H9 (cell line): ENCODE results near the gene RPS24. TPM values are rescaled to one million over a fixed set of nuclear protein-coding genes. Genes with fewer than 3 reads are reported as not detected.

Experiments used
- DNase-seq: peaks from one replicate; pipeline ENCODE4 v3.0.0-alpha.2; 2017
- H2AFZ ChIP-seq: one replicate; pipeline ENCODE4 v1.6.1; 2013; ENCODE audit warnings: mild to moderate bottlenecking, low read length, control low read depth, moderate library complexity
- H2AK5ac ChIP-seq: 2 replicates; pipeline ENCODE4 v1.6.1; 2013; ENCODE audit warnings: low read length, control low read depth, mixed read lengths; ENCODE audit not compliant: insufficient read length
- H2BK120ac ChIP-seq: one replicate; pipeline ENCODE4 v1.6.1; 2013; ENCODE audit warnings: low read depth, mild to moderate bottlenecking, low read length, control low read depth, inconsistent platforms; ENCODE audit not compliant: poor library complexity, severe bottlenecking
- H2BK12ac ChIP-seq: 2 replicates; pipeline ENCODE4 v1.6.1; 2013; ENCODE audit warnings: low read length, control low read depth, mixed read lengths, low read depth; ENCODE audit not compliant: insufficient read length
- H2BK15ac ChIP-seq: 2 replicates; pipeline ENCODE4 v1.6.1; 2013; ENCODE audit warnings: low read depth, low read length, control low read depth
- H2BK20ac ChIP-seq: one replicate; pipeline ENCODE4 v1.6.1; 2013; ENCODE audit warnings: low read depth, mild to moderate bottlenecking, low read length, control low read depth, inconsistent platforms; ENCODE audit not compliant: poor library complexity, severe bottlenecking
- H2BK5ac ChIP-seq: 2 replicates; pipeline ENCODE4 v1.6.1; 2013; ENCODE audit warnings: low read length, control low read depth, mixed read lengths; ENCODE audit not compliant: insufficient read length
- H3K14ac ChIP-seq: 2 replicates; pipeline ENCODE4 v1.6.1; 2013; ENCODE audit warnings: low read length, control low read depth; ENCODE audit not compliant: insufficient read depth
- H3K18ac ChIP-seq: 2 replicates; pipeline ENCODE4 v1.6.1; 2013; ENCODE audit warnings: low read depth, mild to moderate bottlenecking, mixed read lengths, low read length, control low read depth; ENCODE audit not compliant: insufficient read length
- H3K23ac ChIP-seq: 2 replicates; pipeline ENCODE4 v1.6.1; 2013; ENCODE audit warnings: low read length, control low read depth, mixed read lengths, low read depth; ENCODE audit not compliant: insufficient read length
- H3K23me2 ChIP-seq: 2 replicates; pipeline ENCODE4 v1.6.1; 2013; ENCODE audit warnings: low read depth, mild to moderate bottlenecking, mixed read lengths, low read length, control low read depth; ENCODE audit not compliant: insufficient read length, poor library complexity, severe bottlenecking
- H3K27ac ChIP-seq: 2 replicates; pipeline ENCODE4 v1.5.1; 2013; ENCODE audit warnings: low read length, control low read depth, mixed read lengths, low read depth; ENCODE audit not compliant: insufficient read length
- H3K27me3 ChIP-seq: 2 replicates; pipeline ENCODE4 v1.6.1; 2013; ENCODE audit warnings: low read length, control low read depth, inconsistent platforms; ENCODE audit not compliant: insufficient read depth
- H3K4ac ChIP-seq: 2 replicates; pipeline ENCODE4 v1.6.1; 2013; ENCODE audit warnings: low read depth, mild to moderate bottlenecking, control low read depth, inconsistent platforms, low read length, moderate library complexity
- H3K4me1 ChIP-seq: 2 replicates; pipeline ENCODE4 v1.6.1; 2013; ENCODE audit warnings: low read length, control low read depth, inconsistent platforms; ENCODE audit not compliant: insufficient read depth
- H3K4me2 ChIP-seq: 2 replicates; pipeline ENCODE4 v1.6.1; 2013; ENCODE audit warnings: low read length, control low read depth, mixed read lengths; ENCODE audit not compliant: insufficient read length, insufficient read depth
- H3K56ac ChIP-seq: 2 replicates; pipeline ENCODE4 v1.6.1; 2013; ENCODE audit warnings: low read depth, mild to moderate bottlenecking, mixed read lengths, low read length, control low read depth; ENCODE audit not compliant: insufficient read length
- H3K79me1 ChIP-seq: 2 replicates; pipeline ENCODE4 v1.6.1; 2013; ENCODE audit warnings: low read depth, mild to moderate bottlenecking, moderate library complexity, low read length, control low read depth, inconsistent platforms; ENCODE audit not compliant: insufficient read depth, poor library complexity, severe bottlenecking
- H3K79me2 ChIP-seq: 2 replicates; pipeline ENCODE4 v1.6.1; 2013; ENCODE audit warnings: low read length, control low read depth, inconsistent platforms; ENCODE audit not compliant: insufficient read depth
- H3K9ac ChIP-seq: 2 replicates; pipeline ENCODE4 v1.6.1; 2013; ENCODE audit warnings: low read length, control low read depth, mixed read lengths; ENCODE audit not compliant: insufficient read length; ENCODE audit errors: extremely low read depth
- H3K9me3 ChIP-seq: one replicate; pipeline ENCODE4 v1.6.1; 2013; ENCODE audit warnings: low read depth, low read length, inconsistent platforms; ENCODE audit not compliant: control insufficient read depth
- H3T11ph ChIP-seq: one replicate; pipeline ENCODE4 v1.6.1; 2013; ENCODE audit warnings: mild to moderate bottlenecking, low read length, control low read depth, inconsistent platforms
- H4K20me1 ChIP-seq: one replicate; pipeline ENCODE4 v1.6.1; 2013; ENCODE audit not compliant: control insufficient read depth, insufficient read length, insufficient read depth
- H4K5ac ChIP-seq: 2 replicates; pipeline ENCODE4 v1.6.1; 2013; ENCODE audit warnings: low read depth, mild to moderate bottlenecking, mixed read lengths, low read length, control low read depth; ENCODE audit not compliant: insufficient read length
- H4K8ac ChIP-seq: replicated peaks from 2 replicates; pipeline ENCODE4 v1.6.1; 2013; ENCODE audit warnings: low read length, control low read depth, mixed read lengths, low read depth; ENCODE audit not compliant: insufficient read length
- H4K91ac ChIP-seq: 2 replicates; pipeline ENCODE4 v1.6.1; 2013; ENCODE audit warnings: low read depth, mild to moderate bottlenecking, moderate library complexity, mixed read lengths, low read length, control low read depth; ENCODE audit not compliant: insufficient read length
- H3K27ac Mint-ChIP-seq, 3 experiments: 2 replicates in 2 of 3; 3 replicates in 1 of 3; pipeline ENCODE4 v1.8.0; 2020 to 2021; ENCODE audit warnings: mixed read lengths in 3 of 3, mild to moderate bottlenecking in 1 of 3, moderate library complexity in 1 of 3
- H3K27me3 Mint-ChIP-seq: 2 replicates; pipeline ENCODE4 v1.8.0; 2021; ENCODE audit warnings: low read depth, mild to moderate bottlenecking, moderate library complexity, mixed read lengths
- H3K36me3 Mint-ChIP-seq, 3 experiments: 2 replicates in 2 of 3; 3 replicates in 1 of 3; pipeline ENCODE4 v1.8.0; 2020 to 2021; ENCODE audit warnings: low read depth in 3 of 3, mixed read lengths in 3 of 3; ENCODE audit not compliant: insufficient read depth in 1 of 3
- H3K4me1 Mint-ChIP-seq, 2 experiments: 2 replicates each; pipeline ENCODE4 v1.8.0; 2020; ENCODE audit warnings: mixed read lengths in 2 of 2
- H3K4me3 Mint-ChIP-seq, 2 experiments: 2 replicates in 1 of 2; 3 replicates in 1 of 2; pipeline ENCODE4 v1.8.0; 2020 to 2021; ENCODE audit warnings: mild to moderate bottlenecking in 2 of 2, mixed read lengths in 2 of 2, moderate library complexity in 1 of 2
- H3K9me3 Mint-ChIP-seq, 2 experiments: 2 replicates in 1 of 2; 3 replicates in 1 of 2; pipeline ENCODE4 v1.8.0; 2020; ENCODE audit warnings: mild to moderate bottlenecking in 2 of 2, mixed read lengths in 2 of 2, moderate library complexity in 1 of 2
- WGBS: extraction: QIAGEN DNeasy Blood & Tissue Kit; methylation state at CpG from one replicate; pipeline ENCODE4 v1.1.7; 2013; ENCODE audit warnings: missing lambda C conversion rate, low lambda C conversion rate, mixed read lengths; ENCODE audit not compliant: insufficient read length; ENCODE audit errors: extremely low coverage; 5-methylcytosine and 5-hydroxymethylcytosine counted together
- total RNA-seq: library from RNA; stranded (reverse); gene quantifications from 2 replicates; pipeline ENCODE4 v1.2.1, GENCODE V29; 2021
- TF ChIP-seq, protein P1 (sequence below): fragments of 200-600 bp; sonication (generic); conservative IDR thresholded peaks from 3 replicates; pipeline ENCODE4 v1.8.0; 2021; ENCODE audit warnings: antibody characterized with exemption, mild to moderate bottlenecking

RPS24 gene
- total RNA-seq, 1 experiment from 2014 or later, result 1,966 TPM

DNA sequence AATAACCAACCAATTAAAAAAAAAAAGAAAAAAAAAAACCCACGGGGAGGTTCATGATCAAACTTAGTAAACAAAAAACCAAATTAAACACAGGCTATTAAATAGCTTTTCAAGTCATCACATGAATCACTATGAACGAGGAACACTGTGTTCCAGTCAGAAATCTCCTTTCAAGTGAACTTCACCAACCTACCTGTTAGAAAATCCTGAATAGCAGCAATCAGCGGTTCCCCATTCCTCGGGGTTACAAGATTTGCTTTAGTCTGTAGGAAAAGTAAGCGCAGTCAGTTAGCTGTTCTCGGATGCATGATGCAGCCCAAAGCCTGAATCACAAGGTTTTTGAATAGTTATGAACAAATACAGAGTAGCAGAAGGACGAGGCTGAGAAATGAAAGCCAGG lies 23.4 kb upstream of the RPS24 start:
- Histone ChIP-seq H4K20me1 (no peaks in the 10 kb centered on the region), H3K4me2 (no peak overlapping the region), H3K9ac (no peak overlapping the region), H2BK12ac (no peak overlapping the region), H3K27me3 (no peaks in the 10 kb centered on the region), H2BK5ac (no peak overlapping the region), H3K79me1 (no peaks in the 10 kb centered on the region), H3K18ac (no peak overlapping the region), H3K9me3 (no peaks in the 10 kb centered on the region), H3K23me2 (no peaks in the 10 kb centered on the region), H3K14ac (no peak overlapping the region), H2AFZ (no peak overlapping the region), H2BK120ac (no peak overlapping the region), H2AK5ac (no peak overlapping the region), H3K4me1 (no peaks in the 10 kb centered on the region), H4K91ac (no peak overlapping the region), H3T11ph (no peak overlapping the region), H2BK15ac (no peak overlapping the region), H4K8ac (no peak overlapping the region), H3K56ac (no peak overlapping the region), H3K4ac (no peak overlapping the region), H3K23ac (no peak overlapping the region), H2BK20ac (no peak overlapping the region), H4K5ac (no peak overlapping the region), H3K79me2 (no peaks in the 10 kb centered on the region), H3K27ac (no peak overlapping the region)
- H3K4me3 Mint-ChIP-seq, result no peak overlapping the region
- no peaks in the 10 kb centered on the region for H3K27me3 Mint-ChIP-seq
- no peaks in the 10 kb centered on the region for H3K4me1 Mint-ChIP-seq
- DNase-seq, result no peak
- H3K27ac Mint-ChIP-seq, result peak overlapping the region in 1 of 3 experiments; percentile 77; a peak in 1 of 7 replicates
- TF ChIP-seq, protein P1, sequence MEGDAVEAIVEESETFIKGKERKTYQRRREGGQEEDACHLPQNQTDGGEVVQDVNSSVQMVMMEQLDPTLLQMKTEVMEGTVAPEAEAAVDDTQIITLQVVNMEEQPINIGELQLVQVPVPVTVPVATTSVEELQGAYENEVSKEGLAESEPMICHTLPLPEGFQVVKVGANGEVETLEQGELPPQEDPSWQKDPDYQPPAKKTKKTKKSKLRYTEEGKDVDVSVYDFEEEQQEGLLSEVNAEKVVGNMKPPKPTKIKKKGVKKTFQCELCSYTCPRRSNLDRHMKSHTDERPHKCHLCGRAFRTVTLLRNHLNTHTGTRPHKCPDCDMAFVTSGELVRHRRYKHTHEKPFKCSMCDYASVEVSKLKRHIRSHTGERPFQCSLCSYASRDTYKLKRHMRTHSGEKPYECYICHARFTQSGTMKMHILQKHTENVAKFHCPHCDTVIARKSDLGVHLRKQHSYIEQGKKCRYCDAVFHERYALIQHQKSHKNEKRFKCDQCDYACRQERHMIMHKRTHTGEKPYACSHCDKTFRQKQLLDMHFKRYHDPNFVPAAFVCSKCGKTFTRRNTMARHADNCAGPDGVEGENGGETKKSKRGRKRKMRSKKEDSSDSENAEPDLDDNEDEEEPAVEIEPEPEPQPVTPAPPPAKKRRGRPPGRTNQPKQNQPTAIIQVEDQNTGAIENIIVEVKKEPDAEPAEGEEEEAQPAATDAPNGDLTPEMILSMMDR, result no peak
- WGBS, result no CpG with 5 or more reads among the region's 7 CpGs
- H3K9me3 Mint-ChIP-seq, result no peaks in the 10 kb centered on the region
- H3K36me3 Mint-ChIP-seq, result peaks cover 35 to 92% (median 74%) of the 10 kb centered on the region in 3 experiments; a peak in 6 of 7 replicates
